PFSK-1 (cell line): ENCODE measurements around the gene HDDC2.

Source experiments
- FOXP2 ChIP-seq: optimal IDR thresholded peaks from 2 replicates; pipeline ENCODE3; 2011; ENCODE audit warnings: borderline replicate concordance, control low read depth, inconsistent platforms; ENCODE audit not compliant: insufficient read depth; ENCODE audit errors: extremely low read length, extremely low read depth
- POLR2AphosphoS5 ChIP-seq: IDR thresholded peaks from 2 replicates; pipeline ENCODE4 v1.6.1; 2012; ENCODE audit warnings: low read depth, mild to moderate bottlenecking, control low read depth, low read length, moderate library complexity
- TAF1 ChIP-seq: IDR thresholded peaks from 2 replicates; pipeline ENCODE4 v1.6.1; 2012; ENCODE audit warnings: low read length, control low read depth, borderline replicate concordance; ENCODE audit not compliant: insufficient read depth
- TF ChIP-seq, protein P1 (sequence below), 2 experiments: IDR thresholded peaks; 2 replicates each; pipeline versions ENCODE4 v1.6.1 to v1.8.0; 2011 to 2012; ENCODE audit warnings: low read depth in 2 of 2, low read length in 2 of 2, control low read depth in 1 of 2, inconsistent platforms in 1 of 2, mild to moderate bottlenecking in 1 of 2, moderate library complexity in 1 of 2; ENCODE audit not compliant: insufficient read depth in 1 of 2

DNA sequence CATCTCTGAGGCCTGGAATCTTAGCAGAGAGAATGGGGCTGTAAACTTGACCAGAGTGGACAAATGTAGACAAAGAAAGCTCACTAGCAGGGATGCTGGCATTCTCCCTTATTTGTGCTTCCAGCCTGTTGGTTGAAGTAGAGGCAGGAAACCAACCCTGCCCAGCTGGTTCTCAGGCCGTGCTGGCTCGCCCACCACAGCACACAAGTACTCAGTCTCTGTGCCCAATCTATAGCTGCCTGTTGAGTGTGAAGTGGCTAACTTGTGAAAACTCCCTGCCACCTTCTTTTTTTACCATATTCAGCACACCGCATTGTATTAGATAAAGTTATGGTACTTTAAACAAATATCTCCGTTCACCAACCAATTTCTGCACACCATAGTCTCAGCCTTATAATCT is 37.3 kb downstream of the HDDC2 start:
- TF ChIP-seq POLR2AphosphoS5 (no peak), FOXP2 (no peak), TAF1 (no peak)
- TF ChIP-seq, protein P1, sequence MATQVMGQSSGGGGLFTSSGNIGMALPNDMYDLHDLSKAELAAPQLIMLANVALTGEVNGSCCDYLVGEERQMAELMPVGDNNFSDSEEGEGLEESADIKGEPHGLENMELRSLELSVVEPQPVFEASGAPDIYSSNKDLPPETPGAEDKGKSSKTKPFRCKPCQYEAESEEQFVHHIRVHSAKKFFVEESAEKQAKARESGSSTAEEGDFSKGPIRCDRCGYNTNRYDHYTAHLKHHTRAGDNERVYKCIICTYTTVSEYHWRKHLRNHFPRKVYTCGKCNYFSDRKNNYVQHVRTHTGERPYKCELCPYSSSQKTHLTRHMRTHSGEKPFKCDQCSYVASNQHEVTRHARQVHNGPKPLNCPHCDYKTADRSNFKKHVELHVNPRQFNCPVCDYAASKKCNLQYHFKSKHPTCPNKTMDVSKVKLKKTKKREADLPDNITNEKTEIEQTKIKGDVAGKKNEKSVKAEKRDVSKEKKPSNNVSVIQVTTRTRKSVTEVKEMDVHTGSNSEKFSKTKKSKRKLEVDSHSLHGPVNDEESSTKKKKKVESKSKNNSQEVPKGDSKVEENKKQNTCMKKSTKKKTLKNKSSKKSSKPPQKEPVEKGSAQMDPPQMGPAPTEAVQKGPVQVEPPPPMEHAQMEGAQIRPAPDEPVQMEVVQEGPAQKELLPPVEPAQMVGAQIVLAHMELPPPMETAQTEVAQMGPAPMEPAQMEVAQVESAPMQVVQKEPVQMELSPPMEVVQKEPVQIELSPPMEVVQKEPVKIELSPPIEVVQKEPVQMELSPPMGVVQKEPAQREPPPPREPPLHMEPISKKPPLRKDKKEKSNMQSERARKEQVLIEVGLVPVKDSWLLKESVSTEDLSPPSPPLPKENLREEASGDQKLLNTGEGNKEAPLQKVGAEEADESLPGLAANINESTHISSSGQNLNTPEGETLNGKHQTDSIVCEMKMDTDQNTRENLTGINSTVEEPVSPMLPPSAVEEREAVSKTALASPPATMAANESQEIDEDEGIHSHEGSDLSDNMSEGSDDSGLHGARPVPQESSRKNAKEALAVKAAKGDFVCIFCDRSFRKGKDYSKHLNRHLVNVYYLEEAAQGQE (IDR thresholded peaks at IDR 0.05; ENCODE audit: insufficient read depth in 1 of 2, low read depth in 2 of 2, low read length in 2 of 2), result no peak
